GM12865 (cell line): ENCODE data around the gene NXPH1.
"Not testable (repeated sequence)": the region's sequence is repeated elsewhere in the genome, so short reads cannot be mapped to it uniquely, and the experiment has no call there.

Source experiments
- DNase-seq: peaks from one replicate; pipeline ENCODE4 v3.0.0; 2010; ENCODE audit warnings: low read depth
- H3K4me3 ChIP-seq: 2 replicates; pipeline ENCODE4 v1.5.1; 2011; ENCODE audit warnings: mild to moderate bottlenecking, low read depth, low read length, control low read depth
- TF ChIP-seq, protein P1 (sequence below): IDR thresholded peaks from 2 replicates; pipeline ENCODE4 v1.5.1; 2011; ENCODE audit warnings: low read length, control low read depth, low read depth, inconsistent platforms; ENCODE audit not compliant: insufficient read depth; ENCODE audit errors: missing control alignments

Gene NXPH1

DNA sequence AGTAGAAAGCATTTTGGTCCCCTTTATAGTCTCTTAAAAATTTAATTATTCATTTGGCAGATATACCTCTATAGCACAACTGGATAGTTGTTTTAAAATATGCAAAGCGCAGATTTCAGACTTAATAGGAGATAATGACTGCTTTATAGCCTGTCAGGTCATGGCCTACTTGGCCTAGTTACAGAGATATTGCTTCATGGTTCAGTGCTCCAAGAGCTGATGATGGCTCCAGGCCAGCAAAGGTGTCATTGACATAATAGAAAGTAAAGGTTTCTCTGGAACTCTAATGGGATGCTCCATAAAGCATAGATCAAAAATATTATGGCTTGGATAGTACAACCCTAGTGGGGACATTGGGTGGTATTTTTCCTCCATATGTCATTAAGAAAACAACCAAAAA lies 285.7 kb downstream of the NXPH1 start:
- TF ChIP-seq, protein P1, sequence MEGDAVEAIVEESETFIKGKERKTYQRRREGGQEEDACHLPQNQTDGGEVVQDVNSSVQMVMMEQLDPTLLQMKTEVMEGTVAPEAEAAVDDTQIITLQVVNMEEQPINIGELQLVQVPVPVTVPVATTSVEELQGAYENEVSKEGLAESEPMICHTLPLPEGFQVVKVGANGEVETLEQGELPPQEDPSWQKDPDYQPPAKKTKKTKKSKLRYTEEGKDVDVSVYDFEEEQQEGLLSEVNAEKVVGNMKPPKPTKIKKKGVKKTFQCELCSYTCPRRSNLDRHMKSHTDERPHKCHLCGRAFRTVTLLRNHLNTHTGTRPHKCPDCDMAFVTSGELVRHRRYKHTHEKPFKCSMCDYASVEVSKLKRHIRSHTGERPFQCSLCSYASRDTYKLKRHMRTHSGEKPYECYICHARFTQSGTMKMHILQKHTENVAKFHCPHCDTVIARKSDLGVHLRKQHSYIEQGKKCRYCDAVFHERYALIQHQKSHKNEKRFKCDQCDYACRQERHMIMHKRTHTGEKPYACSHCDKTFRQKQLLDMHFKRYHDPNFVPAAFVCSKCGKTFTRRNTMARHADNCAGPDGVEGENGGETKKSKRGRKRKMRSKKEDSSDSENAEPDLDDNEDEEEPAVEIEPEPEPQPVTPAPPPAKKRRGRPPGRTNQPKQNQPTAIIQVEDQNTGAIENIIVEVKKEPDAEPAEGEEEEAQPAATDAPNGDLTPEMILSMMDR, result no peak
- H3K4me3 ChIP-seq, result no peak overlapping the region
- no peak for DNase-seq

DNA sequence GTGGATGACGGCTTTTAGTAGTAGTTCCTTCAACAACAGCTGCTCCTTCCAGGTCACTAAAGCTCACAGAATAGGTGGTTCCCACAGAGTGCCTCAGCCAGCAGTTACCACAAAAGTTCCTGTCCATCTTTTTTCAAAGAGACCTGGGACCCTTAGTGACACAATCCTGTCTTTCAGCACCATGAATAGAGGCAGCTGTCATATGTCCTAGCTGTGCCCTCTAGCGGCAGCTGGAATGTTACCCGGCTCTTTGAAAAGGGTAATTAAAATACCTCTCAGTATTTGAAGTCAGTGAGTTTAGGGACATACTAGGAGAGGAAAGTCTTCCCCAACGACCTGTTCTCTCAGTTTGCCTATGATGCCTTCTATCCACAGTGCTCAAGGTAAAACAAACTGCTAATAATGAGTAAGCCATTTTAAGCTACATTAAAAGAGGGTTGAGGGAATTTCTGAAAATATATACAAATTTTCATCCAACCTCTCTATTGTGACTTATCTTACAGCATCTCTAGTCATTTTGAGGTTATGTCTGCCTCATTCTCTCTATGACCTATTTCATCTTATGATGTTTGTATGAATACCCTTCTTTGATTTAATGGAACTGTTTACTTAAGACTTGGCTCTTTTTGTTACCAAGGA lies 290.8 kb downstream of the NXPH1 start:
- TF ChIP-seq, protein P1, result peak; percentile 78
- H3K4me3 ChIP-seq, result no peak overlapping the region
- DNase-seq, result peak; percentile 52

DNA sequence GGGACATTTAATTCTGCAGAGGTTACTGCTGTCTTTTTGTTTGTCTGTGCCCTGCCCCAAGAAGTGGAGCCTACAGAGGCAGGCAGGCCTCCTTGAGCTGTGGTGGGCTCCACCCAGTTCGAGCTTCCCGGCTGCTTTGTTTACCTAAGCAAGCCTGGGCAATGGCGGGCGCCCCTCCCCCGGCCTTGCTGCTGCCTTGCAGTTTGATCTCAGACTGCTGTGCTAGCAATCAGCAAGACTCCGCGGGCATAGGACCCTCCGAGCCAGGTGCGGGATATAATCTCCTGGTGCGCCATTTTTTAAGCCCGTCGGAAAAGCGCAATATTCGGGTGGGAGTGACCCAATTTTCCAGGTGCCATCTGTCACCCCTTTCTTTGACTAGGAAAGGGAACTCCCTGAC lies 298.3 kb downstream of the NXPH1 start:
- not testable (repeated sequence) for H3K4me3 ChIP-seq, DNase-seq

DNA sequence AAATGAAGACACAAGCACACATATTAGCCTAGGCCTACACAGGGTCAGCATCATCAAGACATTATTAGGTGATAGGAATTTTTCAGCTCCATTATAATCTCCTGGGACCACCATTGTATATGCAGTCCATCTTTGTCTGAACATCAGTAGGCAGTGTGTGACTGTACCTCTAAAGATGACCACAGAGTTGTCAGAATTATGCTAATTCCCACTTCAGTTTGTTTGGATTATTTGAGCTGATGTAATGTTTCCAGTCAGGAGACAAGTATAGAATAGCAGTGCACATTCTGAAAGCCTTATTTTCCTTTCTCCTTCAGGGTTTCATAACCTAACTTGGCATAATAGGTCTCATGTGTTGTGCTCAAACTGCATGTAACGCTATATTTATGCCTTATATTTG lies 306.4 kb downstream of the NXPH1 start:
- TF ChIP-seq, protein P1, result no peak
- DNase-seq, result no peak
- H3K4me3 ChIP-seq, result no peak overlapping the region

DNA sequence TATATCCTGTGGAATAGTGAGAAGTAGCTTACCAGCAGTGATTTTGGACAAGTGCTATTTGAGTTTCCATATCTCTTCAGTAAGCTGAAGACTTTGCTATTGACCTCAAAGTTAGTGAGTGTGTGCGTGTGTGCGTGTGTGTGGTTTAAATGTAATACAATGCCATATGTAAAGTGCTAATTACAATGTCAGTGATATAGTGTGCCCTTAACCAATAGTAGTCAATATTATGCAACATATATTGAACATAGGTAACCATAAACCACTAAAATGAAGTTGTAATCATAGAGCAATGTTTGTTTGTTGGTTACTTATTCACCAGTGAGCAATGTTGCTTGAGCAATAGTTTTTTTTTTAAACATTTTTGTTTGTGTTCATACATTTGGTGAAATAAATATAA lies 309.4 kb downstream of the NXPH1 start:
- H3K4me3 ChIP-seq, result no peak overlapping the region
- TF ChIP-seq, protein P1, result no peak
- DNase-seq, result no peak

DNA sequence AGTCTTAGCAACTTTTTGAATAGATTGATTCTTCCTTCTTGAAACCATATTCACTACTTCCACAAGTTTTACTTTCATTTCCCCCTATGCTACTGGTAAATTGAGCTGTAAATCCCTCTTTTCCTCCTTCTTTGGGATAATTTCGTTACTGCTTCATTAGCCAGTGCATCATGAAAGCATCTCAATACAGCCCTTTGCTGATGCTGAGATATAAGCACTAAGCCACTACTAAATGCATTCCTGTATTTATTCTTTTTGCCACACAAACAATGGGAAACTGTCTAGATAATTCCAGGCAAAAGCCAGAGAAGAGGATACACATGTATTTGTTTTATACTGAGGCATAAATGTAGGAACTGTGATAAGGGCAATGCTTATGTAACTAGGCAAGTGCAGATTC lies 313.9 kb downstream of the NXPH1 start:
- no peak for DNase-seq
- TF ChIP-seq, protein P1, result no peak
- no peak overlapping the region for H3K4me3 ChIP-seq

DNA sequence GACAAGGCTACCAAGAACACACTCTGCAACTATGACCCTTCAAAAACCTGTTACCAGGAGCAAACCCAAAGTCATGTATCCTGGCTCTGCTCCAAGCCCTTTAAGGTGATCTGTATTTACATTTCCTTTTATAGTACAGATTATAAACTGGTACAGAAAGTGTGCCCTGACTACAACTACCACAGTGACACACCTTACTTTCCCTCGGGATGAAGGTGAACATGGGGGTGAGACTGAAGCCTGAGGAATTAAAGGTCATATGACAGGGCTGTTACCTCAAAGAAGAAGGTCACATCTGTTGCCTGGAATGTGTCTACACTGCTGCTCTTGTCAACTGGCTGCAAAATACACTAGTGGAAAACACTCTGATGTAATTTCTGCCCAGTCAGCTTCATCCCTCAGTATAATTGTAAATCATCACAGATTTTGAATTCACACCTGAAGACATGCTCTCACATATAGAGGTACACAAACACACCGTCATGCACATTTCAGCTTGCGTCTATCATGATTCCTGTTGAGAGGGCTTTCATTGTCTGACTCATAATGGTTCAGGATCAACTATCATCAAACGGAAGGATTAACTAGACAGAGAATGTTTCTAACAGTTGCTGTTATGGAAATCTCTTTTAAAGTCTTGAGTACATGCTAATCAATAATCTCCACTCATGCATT lies 318.3 kb downstream of the NXPH1 start:
- H3K4me3 ChIP-seq, result no peak overlapping the region
- TF ChIP-seq, protein P1, result no peak
- no peak for DNase-seq
